DND-41 (cell line): ENCODE results near the gene HCRTR1.

Experiments used
- CTCF ChIP-seq: IDR thresholded peaks from 2 replicates; pipeline ENCODE4 v1.5.1; 2012; ENCODE audit warnings: borderline replicate concordance, low read length, moderate library complexity, mild to moderate bottlenecking; ENCODE audit not compliant: poor library complexity, severe bottlenecking; ENCODE audit errors: extremely low read depth
- EZH2 ChIP-seq: IDR thresholded peaks from 3 replicates; pipeline ENCODE4 v1.6.1; 2012; ENCODE audit warnings: borderline replicate concordance, low read depth, mild to moderate bottlenecking, moderate library complexity, low read length, inconsistent platforms; ENCODE audit not compliant: severe bottlenecking

DNA sequence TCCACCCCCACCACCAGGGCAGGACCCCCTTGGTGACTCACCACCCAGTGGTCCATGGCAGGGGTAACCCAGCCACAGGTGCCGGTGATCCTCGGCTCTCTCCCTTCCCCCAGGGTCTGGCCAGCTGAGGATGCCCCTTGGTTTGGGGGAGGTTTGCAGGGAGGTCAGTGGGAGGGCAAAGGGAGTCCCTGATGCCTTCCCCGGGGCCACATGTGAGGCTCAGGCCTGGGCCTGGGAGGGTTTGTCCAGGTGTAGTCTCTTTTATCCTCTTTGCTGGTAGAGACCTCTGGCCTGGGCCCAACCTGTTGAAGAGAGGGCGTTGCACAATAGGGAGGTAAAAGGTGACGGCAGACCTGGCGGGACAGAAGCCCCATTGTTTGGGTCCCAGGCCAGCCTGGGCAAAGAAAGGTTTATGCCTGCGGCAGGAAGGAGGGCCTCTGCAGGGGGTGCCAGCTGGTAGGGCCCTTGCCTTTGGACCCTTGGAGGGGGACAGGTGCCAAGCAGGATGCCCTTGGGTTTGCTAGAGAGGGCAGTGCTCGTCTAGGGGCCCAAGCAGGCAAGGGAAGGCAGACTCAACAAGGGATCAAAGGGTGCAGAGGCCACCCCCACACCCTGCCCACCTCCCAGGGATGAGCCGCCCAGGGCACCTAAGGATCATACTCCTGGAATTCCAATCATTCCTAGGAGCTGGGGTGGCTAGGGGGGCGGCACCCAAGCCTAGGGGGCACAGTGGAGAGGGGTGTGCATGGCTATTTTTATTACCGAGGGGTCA lies 41.9 kb upstream of the HCRTR1 start:
- TF ChIP-seq EZH2, result no peak
- no peak for TF ChIP-seq CTCF
